Glutamatergic neuron (in vitro differentiated cells): ENCODE results near the gene SHANK1. TPM values are rescaled to one million over a fixed set of nuclear protein-coding genes. Genes with fewer than 3 reads are reported as not detected.

Source experiments
- DNase-seq: peaks from one replicate; pipeline ENCODE4 v3.0.0; 2022
- H3K27ac Mint-ChIP-seq: one replicate; pipeline ENCODE4 v1.8.0; 2020; ENCODE audit warnings: mild to moderate bottlenecking, mixed read lengths, inconsistent platforms; ENCODE audit not compliant: unreplicated experiment
- H3K27me3 Mint-ChIP-seq: one replicate; pipeline ENCODE4 v1.8.0; 2020; ENCODE audit warnings: mild to moderate bottlenecking, moderate library complexity, mixed read lengths, inconsistent platforms; ENCODE audit not compliant: unreplicated experiment
- H3K36me3 Mint-ChIP-seq: one replicate; pipeline ENCODE4 v1.8.0; 2020; ENCODE audit warnings: mild to moderate bottlenecking, mixed read lengths, inconsistent platforms; ENCODE audit not compliant: unreplicated experiment
- H3K4me1 Mint-ChIP-seq: one replicate; pipeline ENCODE4 v1.8.0; 2020; ENCODE audit warnings: mild to moderate bottlenecking, low read depth, mixed read lengths, inconsistent platforms; ENCODE audit not compliant: unreplicated experiment
- H3K4me3 Mint-ChIP-seq: one replicate; pipeline ENCODE4 v1.8.0; 2020; ENCODE audit warnings: mild to moderate bottlenecking, mixed read lengths, inconsistent platforms; ENCODE audit not compliant: unreplicated experiment
- H3K9me3 Mint-ChIP-seq: one replicate; pipeline ENCODE4 v1.8.0; 2020; ENCODE audit warnings: mild to moderate bottlenecking, moderate library complexity, mixed read lengths, inconsistent platforms; ENCODE audit not compliant: unreplicated experiment
- total RNA-seq: library from RNA; stranded (reverse); fragmentation: NEBNext Ultra II Directional; extraction: Animal tissue kit (Norgen Biotek cat#: 25700); gene quantifications from one replicate; pipeline ENCODE4 v1.2.1, GENCODE V29; 2021; ENCODE audit not compliant: unreplicated experiment
- TF ChIP-seq, protein P1 (sequence below): fragments of 200-600 bp; sonication (generic); IDR thresholded peaks from one replicate; pipeline ENCODE4 v1.5.0; 2021; ENCODE audit not compliant: partially characterized antibody, unreplicated experiment

The SHANK1 gene
- total RNA-seq, 1 donor from 2014 or later, result 19.0 TPM

- H3K4me1 Mint-ChIP-seq, result peaks cover 18% of the 10 kb centered on the region
- peak overlapping the region; percentile 95 for H3K4me3 Mint-ChIP-seq
- peaks cover 25% of the 10 kb centered on the region for H3K27me3 Mint-ChIP-seq
Measured at GRCh38 chr19:50725911-50726230, 6.3 kb upstream of the SHANK1 start.

GRCh38 chr19:50725218-50725910 is 5.8 kb upstream of the SHANK1 start:
- H3K27ac Mint-ChIP-seq, result peak overlapping the region; percentile 96
- peaks cover 30% of the 10 kb centered on the region for H3K27me3 Mint-ChIP-seq
- peaks cover 23% of the 10 kb centered on the region for H3K4me1 Mint-ChIP-seq
- TF ChIP-seq, protein P1, sequence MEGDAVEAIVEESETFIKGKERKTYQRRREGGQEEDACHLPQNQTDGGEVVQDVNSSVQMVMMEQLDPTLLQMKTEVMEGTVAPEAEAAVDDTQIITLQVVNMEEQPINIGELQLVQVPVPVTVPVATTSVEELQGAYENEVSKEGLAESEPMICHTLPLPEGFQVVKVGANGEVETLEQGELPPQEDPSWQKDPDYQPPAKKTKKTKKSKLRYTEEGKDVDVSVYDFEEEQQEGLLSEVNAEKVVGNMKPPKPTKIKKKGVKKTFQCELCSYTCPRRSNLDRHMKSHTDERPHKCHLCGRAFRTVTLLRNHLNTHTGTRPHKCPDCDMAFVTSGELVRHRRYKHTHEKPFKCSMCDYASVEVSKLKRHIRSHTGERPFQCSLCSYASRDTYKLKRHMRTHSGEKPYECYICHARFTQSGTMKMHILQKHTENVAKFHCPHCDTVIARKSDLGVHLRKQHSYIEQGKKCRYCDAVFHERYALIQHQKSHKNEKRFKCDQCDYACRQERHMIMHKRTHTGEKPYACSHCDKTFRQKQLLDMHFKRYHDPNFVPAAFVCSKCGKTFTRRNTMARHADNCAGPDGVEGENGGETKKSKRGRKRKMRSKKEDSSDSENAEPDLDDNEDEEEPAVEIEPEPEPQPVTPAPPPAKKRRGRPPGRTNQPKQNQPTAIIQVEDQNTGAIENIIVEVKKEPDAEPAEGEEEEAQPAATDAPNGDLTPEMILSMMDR, result no peak
- H3K36me3 Mint-ChIP-seq, result no peaks in the 10 kb centered on the region
- H3K9me3 Mint-ChIP-seq, result peaks cover 14% of the 10 kb centered on the region
- peak overlapping the region; percentile 95 for H3K4me3 Mint-ChIP-seq
- no peak for DNase-seq

More at GRCh38 chr19:50725911-50726230, 6.3 kb upstream of the SHANK1 start:
- DNase-seq, result no peak
- no peaks in the 10 kb centered on the region for H3K36me3 Mint-ChIP-seq
- H3K27ac Mint-ChIP-seq, result peak overlapping the region; percentile 96
- TF ChIP-seq, protein P1, result no peak
- H3K9me3 Mint-ChIP-seq, result peaks cover 13% of the 10 kb centered on the region

DNA sequence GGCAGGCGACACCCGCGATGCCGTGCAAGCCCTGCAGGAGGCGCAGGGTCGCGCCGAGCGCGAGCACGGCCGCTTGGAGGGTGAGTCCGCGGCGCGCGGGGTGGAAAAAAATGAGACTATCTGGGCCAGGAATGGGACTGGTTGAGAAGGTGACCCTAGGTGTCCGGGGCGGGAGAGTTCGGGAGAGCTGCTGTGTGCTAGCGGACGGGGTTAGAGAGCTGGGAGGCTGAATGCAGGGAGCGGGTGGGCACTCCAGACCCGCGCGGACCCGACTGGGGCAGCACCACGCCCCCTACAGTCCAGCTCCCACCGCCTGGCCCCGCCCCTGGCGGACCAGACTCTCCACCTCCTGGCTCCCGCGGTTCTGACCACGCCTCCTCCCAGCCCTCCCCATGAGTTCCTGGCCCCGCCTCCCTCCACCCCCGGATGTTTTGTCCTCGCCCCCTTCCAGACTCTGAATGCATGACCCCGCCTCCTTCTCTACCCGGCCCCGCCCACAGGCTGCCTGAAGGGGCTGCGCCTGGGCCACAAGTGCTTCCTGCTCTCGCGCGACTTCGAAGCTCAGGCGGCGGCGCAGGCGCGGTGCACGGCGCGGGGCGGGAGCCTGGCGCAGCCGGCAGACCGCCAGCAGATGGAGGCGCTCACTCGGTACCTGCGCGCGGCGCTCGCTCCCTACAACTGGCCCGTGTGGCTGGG is 5.1 kb upstream of the SHANK1 start:
- Mint-ChIP-seq H3K27ac (peak overlapping the region; percentile 96), H3K4me1 (peaks cover 25% of the 10 kb centered on the region), H3K36me3 (no peaks in the 10 kb centered on the region), H3K27me3 (peaks cover 34% of the 10 kb centered on the region), H3K4me3 (peak overlapping the region; percentile 95), H3K9me3 (peaks cover 14% of the 10 kb centered on the region)
- peak; percentile 100 for DNase-seq
- TF ChIP-seq, protein P1, result peak; percentile 95

- Mint-ChIP-seq H3K4me1 (peaks cover 25% of the 10 kb centered on the region), H3K27ac (no peak overlapping the region), H3K27me3 (peaks cover 34% of the 10 kb centered on the region), H3K36me3 (no peaks in the 10 kb centered on the region), H3K4me3 (peak overlapping the region; percentile 95), H3K9me3 (peaks cover 14% of the 10 kb centered on the region)
- no peak for DNase-seq
- TF ChIP-seq, protein P1, result no peak
Measured at GRCh38 chr19:50723735-50724521, 4.3 kb upstream of the SHANK1 start.

DNA sequence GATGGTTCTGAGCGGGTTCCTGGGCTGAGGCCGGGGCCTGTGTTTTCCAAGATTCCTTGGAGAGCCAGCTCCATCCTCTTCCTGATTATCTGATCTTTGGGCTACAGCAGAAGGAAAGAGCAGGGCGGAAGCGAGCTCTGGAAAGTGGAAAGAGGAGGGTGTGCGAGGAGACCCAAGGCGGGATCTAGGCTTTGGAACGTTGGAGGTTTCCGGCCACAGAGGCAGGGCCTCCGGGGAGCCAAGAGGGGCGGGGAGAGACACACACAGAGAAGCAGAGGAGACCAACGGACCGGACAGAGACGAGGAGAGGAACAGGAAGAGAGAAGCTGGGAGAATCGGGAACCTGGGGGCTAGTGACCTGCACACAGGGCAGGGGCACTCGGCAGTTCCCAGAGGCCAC is 3.5 kb upstream of the SHANK1 start, which contains the start of gene CLEC11A:
TSS of gene CLEC11A (plus strand) at position 296 of the 400 bp plus-strand sequence. CDS start 162 bp downstream, outside the sequence.
- peaks cover 24% of the 10 kb centered on the region for H3K4me1 Mint-ChIP-seq
- H3K9me3 Mint-ChIP-seq, result peaks cover 14% of the 10 kb centered on the region
- H3K4me3 Mint-ChIP-seq, result peak within 1 kb of the TSS; percentile 75
- DNase-seq, result no peak
- peaks cover 34% of the 10 kb centered on the region for H3K27me3 Mint-ChIP-seq
- H3K27ac Mint-ChIP-seq, result no peak within 1 kb of the TSS
- no peaks in the 10 kb centered on the region for H3K36me3 Mint-ChIP-seq
- TF ChIP-seq, protein P1, result no peak
